ENCODE results near the gene CABCOCO1.

The CABCOCO1 gene

DNA sequence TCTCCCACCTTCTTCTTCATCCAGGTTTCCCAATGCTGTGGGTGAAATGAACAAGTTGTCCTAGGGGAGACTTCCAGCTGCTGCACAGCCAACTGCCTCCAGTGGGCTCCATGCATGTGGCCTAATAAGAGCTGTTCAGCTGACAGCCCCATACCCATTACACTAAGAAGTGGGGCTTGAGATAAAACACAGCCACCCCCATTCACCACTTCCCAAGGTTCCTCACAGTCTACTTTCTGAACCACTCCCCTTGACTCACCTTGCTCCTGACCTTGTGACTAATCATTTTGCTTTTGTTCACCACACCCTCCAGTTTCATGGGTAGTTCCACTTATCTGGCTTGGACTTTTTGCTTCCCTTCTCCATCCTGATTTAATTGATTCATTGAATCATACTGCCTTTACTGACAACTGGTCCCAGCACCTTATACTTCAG is 119.3 kb downstream of the CABCOCO1 start:
- no peaks in the 10 kb centered on the region for H3K27me3 ChIP-seq
- no peaks in the 10 kb centered on the region for H3K36me3 ChIP-seq
- no peak for TF ChIP-seq CTCF (IDR thresholded peaks at IDR 0.05)
- DNase-seq: no peak
- H3K4me3 ChIP-seq: no peak overlapping the region
- peaks cover 0 to 25% (median 9%) of the 10 kb centered on the region in 4 donors for H3K4me1 ChIP-seq
- no peak overlapping the region for H3K27ac ChIP-seq
- no peaks in the 10 kb centered on the region for H3K9me3 ChIP-seq
- intact Hi-C loops (cut with DNase I; ENCODE audit: low total_unique reads): no loop called here

GRCh38 chr10:61784354-61785133 is 121.8 kb downstream of the CABCOCO1 start:
- Histone ChIP-seq H3K36me3 (no peaks in the 10 kb centered on the region), H3K4me1 (peaks cover 0 to 32% (median 13%) of the 10 kb centered on the region in 4 donors), H3K27me3 (no peaks in the 10 kb centered on the region), H3K27ac (no peak overlapping the region), H3K9me3 (no peaks in the 10 kb centered on the region), H3K4me3 (no peak overlapping the region)
- intact Hi-C loops (cut with DNase I; ENCODE audit: low total_unique reads): no loop called here
- no peak for DNase-seq
- no peak for TF ChIP-seq CTCF (IDR thresholded peaks at IDR 0.05)

DNA sequence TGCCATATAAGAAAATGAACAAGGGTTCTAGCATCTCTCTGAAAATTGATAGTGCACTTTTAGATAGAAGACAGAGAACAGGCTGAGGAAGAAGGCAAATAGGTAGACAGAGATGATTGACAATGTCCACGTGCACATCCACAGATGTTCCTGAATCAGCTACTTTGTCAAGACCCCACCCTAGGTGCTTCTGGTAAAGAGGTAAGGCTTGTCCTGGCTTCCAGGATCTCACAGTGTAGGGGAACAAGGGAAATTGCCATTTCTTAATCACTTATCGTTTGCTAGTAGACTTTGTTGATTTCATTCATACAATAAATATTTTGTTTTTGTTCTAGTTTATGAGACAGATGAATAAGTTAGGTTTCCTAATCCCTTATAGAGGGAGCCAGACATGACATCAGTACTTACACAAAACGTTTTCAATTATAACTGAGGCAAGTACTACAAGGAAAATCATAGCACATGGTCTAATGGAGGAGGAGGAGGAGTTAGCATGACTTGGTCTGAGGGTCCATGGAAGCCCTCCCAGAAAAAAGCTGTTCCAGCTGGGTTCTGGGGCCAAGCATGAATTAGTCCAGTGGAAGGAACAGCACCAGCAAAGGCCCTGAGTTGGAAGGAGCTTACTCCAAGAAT is 122.9 kb downstream of the CABCOCO1 start:
- no peak for TF ChIP-seq CTCF (IDR thresholded peaks at IDR 0.05)
- no peak for DNase-seq
- Histone ChIP-seq H3K9me3 (no peaks in the 10 kb centered on the region), H3K27ac (peak overlapping the region; percentile 64 to 72), H3K4me1 (peaks cover 0 to 23% (median 15%) of the 10 kb centered on the region in 4 donors), H3K4me3 (no peak overlapping the region), H3K27me3 (no peaks in the 10 kb centered on the region), H3K36me3 (no peaks in the 10 kb centered on the region)
- intact Hi-C loops (cut with DNase I; ENCODE audit: low total_unique reads): no loop called here

DNA sequence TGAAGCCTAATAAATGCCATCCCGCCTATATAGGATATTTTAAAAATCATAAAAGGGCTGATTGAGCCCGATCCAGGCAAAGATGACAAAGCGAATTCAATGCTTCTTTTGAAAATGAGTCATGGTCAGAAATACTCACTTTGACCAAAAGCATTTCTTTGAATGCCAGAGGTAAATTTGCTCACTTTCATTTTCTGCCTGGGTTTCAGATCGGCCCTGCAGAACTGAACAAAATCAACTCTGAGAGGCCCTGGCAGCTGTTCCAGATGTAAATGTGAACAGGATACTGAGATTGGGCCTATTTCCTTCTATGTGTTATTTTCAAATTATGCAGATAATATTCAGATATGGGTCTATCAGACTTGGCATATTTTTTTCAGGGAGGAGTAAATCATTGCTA is 124.0 kb downstream of the CABCOCO1 start:
- no peak for TF ChIP-seq CTCF (IDR thresholded peaks at IDR 0.05)
- intact Hi-C loops (cut with DNase I; ENCODE audit: low total_unique reads): no loop called here
- H3K4me3 ChIP-seq: peak overlapping the region in 1 of 2 donors; percentile 26
- no peak for DNase-seq
- H3K27me3 ChIP-seq: no peaks in the 10 kb centered on the region
- peaks cover 0 to 34% (median 19%) of the 10 kb centered on the region in 4 donors for H3K4me1 ChIP-seq
- H3K9me3 ChIP-seq: no peaks in the 10 kb centered on the region
- H3K27ac ChIP-seq: peak overlapping the region; percentile 64 to 72
- no peaks in the 10 kb centered on the region for H3K36me3 ChIP-seq

- peak overlapping the region in 1 of 2 donors; percentile 26 for H3K4me3 ChIP-seq
- peaks cover 0 to 38% (median 19%) of the 10 kb centered on the region in 4 donors for H3K4me1 ChIP-seq
- H3K36me3 ChIP-seq: no peaks in the 10 kb centered on the region
- no peaks in the 10 kb centered on the region for H3K9me3 ChIP-seq
- no peaks in the 10 kb centered on the region for H3K27me3 ChIP-seq
- TF ChIP-seq CTCF (IDR thresholded peaks at IDR 0.05): no peak
- DNase-seq: no peak
- intact Hi-C loops (cut with DNase I; ENCODE audit: low total_unique reads): no loop called here
- peak overlapping the region; percentile 64 to 72 for H3K27ac ChIP-seq
Measured at GRCh38 chr10:61787170-61787569, 124.4 kb downstream of the CABCOCO1 start.

Measured in tibial artery (tissue), 4 donors.